ENCODE data around the gene INTS13.

Gene INTS13, protein sequence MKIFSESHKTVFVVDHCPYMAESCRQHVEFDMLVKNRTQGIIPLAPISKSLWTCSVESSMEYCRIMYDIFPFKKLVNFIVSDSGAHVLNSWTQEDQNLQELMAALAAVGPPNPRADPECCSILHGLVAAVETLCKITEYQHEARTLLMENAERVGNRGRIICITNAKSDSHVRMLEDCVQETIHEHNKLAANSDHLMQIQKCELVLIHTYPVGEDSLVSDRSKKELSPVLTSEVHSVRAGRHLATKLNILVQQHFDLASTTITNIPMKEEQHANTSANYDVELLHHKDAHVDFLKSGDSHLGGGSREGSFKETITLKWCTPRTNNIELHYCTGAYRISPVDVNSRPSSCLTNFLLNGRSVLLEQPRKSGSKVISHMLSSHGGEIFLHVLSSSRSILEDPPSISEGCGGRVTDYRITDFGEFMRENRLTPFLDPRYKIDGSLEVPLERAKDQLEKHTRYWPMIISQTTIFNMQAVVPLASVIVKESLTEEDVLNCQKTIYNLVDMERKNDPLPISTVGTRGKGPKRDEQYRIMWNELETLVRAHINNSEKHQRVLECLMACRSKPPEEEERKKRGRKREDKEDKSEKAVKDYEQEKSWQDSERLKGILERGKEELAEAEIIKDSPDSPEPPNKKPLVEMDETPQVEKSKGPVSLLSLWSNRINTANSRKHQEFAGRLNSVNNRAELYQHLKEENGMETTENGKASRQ
- 27.8 to 32.1 (median 30.7) reads per million in 3 donors for total RNA-seq

DNA sequence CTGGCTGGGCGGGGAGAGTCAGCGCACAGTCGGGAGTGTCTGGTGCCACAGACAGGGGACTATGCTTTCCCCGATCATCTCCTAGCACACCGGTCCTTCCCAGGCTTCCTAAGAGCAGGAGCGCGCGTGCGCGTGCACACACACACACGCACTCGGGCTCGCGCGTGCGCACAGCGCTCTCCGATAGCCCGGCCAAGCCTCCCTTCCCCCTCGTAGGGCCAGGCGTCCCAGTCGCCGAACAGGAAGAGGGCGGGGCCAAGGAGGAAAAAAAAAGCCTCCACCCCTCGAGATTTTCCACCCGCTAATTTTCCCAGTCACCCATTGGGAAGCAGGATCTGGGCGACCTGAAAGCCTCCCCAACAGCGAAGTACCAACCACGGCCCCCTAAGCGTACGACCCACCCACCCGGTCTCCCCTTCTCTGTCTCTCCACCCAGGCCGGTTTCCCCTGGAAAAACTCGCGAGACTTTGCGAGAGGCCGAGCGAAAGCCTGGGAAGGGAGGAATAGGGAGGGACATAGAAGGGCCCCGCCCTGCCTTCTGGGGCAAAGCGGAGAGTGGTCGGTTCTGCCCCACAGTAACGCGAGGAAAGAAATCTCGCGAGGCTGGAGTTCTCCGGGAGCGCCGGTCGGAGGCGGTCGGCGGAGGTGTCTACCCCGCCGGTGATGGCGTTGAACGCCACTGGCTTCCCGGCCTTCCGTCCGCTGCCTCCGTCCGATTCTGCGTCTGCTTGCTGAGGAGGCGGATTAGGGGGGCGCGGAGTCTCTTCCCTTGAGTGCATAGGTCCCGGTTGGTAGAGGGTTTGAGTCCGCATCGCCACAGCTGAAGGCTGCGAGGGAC lies at the start of gene INTS13, which contains the start of gene FGFR1OP2:
Gene INTS13 (minus strand): TSS at position 119 of the 838 bp plus-strand sequence. CDS start 1,178 bp downstream, outside the sequence.
Gene FGFR1OP2 (plus strand): TSS at position 608 of the 838 bp plus-strand sequence. CDS start 15,689 bp downstream, outside the sequence.
- Histone ChIP-seq H3K27me3 (replicated peaks; ENCODE audit: control insufficient read depth, insufficient read depth, low read length, poor library complexity, severe bottlenecking) (no peaks in the 10 kb centered on the region), H3K27ac (ENCODE audit: insufficient read depth, low read length, poor library complexity, severe bottlenecking) (peak within 1 kb of the TSS; percentile 94), H3K36me3 (ENCODE audit: control insufficient read depth, insufficient read depth, low read length) (no peaks in the 10 kb centered on the region), H3K4me3 (ENCODE audit: insufficient read depth, low read depth, low read length, poor library complexity, severe bottlenecking) (peak within 1 kb of the TSS; percentile 86), H3K9me3 (ENCODE audit: control insufficient read depth, low read length) (no peaks in the 10 kb centered on the region), H3K4me1 (ENCODE audit: control insufficient read depth, insufficient read depth, low read length, poor library complexity, severe bottlenecking) (peaks cover 27% of the 10 kb centered on the region)
- peak; percentile 92 to 97 (median 93) for DNase-seq

DNA sequence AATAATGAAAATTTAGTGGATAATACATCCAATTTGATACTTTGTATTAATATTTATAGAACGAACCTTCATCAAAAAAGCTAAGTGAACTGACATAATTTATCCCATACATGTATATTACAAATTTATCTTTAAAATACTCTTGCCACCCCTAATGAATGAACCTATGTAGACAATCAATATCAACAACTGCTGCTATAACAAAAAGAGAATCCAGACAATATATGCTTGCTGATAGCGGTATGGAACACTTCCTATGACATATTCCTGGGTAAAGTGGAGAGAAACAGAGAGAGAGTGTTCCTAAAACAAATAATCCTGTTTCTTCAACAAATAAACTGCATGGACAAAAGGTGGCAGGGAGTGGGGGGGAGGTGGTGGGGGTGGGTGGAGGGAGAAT lies 45.1 kb upstream of the INTS13 start:
- H3K27ac ChIP-seq (ENCODE audit: insufficient read depth, low read length, poor library complexity, severe bottlenecking) = no peak overlapping the region
- no peak overlapping the region for H3K4me3 ChIP-seq (ENCODE audit: insufficient read depth, low read depth, low read length, poor library complexity, severe bottlenecking)
- no peaks in the 10 kb centered on the region for H3K27me3 ChIP-seq (replicated peaks; ENCODE audit: control insufficient read depth, insufficient read depth, low read length, poor library complexity, severe bottlenecking)
- H3K9me3 ChIP-seq (ENCODE audit: control insufficient read depth, low read length) = no peaks in the 10 kb centered on the region
- DNase-seq = no peak
- H3K36me3 ChIP-seq (ENCODE audit: control insufficient read depth, insufficient read depth, low read length) = peaks cover 14% of the 10 kb centered on the region
- no peaks in the 10 kb centered on the region for H3K4me1 ChIP-seq (ENCODE audit: control insufficient read depth, insufficient read depth, low read length, poor library complexity, severe bottlenecking)

- peaks cover 6% of the 10 kb centered on the region for H3K36me3 ChIP-seq (ENCODE audit: control insufficient read depth, insufficient read depth, low read length)
- H3K27ac ChIP-seq (ENCODE audit: insufficient read depth, low read length, poor library complexity, severe bottlenecking) = no peak overlapping the region
- H3K27me3 ChIP-seq (replicated peaks; ENCODE audit: control insufficient read depth, insufficient read depth, low read length, poor library complexity, severe bottlenecking) = no peaks in the 10 kb centered on the region
- H3K4me3 ChIP-seq (ENCODE audit: insufficient read depth, low read depth, low read length, poor library complexity, severe bottlenecking) = no peak overlapping the region
- DNase-seq = no peak
- no peaks in the 10 kb centered on the region for H3K4me1 ChIP-seq (ENCODE audit: control insufficient read depth, insufficient read depth, low read length, poor library complexity, severe bottlenecking)
- no peaks in the 10 kb centered on the region for H3K9me3 ChIP-seq (ENCODE audit: control insufficient read depth, low read length)
Measured at GRCh38 chr12:26979733-26980132, 42.0 kb upstream of the INTS13 start.

GRCh38 chr12:26978801-26979200 lies 41.0 kb upstream of the INTS13 start:
- Histone ChIP-seq H3K27me3 (replicated peaks; ENCODE audit: control insufficient read depth, insufficient read depth, low read length, poor library complexity, severe bottlenecking) (no peaks in the 10 kb centered on the region), H3K27ac (ENCODE audit: insufficient read depth, low read length, poor library complexity, severe bottlenecking) (no peak overlapping the region), H3K4me1 (ENCODE audit: control insufficient read depth, insufficient read depth, low read length, poor library complexity, severe bottlenecking) (no peaks in the 10 kb centered on the region), H3K4me3 (ENCODE audit: insufficient read depth, low read depth, low read length, poor library complexity, severe bottlenecking) (no peak overlapping the region), H3K36me3 (ENCODE audit: control insufficient read depth, insufficient read depth, low read length) (peaks cover 8% of the 10 kb centered on the region), H3K9me3 (ENCODE audit: control insufficient read depth, low read length) (no peaks in the 10 kb centered on the region)
- DNase-seq = no peak

DNA sequence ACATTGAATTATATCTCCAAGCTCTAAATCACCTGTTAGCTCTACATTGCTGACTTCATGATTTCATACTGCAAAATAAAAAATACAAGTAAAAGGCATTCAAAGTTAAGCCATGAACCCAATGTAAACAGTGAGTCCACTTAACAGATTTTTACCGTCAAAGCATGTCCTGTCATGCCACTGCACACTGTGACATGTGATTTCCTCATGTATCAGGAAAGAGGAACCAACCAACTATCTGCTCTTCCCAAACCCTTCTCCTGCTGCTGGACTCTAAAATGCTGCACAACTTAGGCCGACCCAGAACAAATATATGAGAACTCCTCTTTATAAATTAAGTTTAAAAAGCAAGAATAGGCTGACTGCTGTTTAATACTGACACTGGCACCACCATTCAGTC lies 38.9 kb upstream of the INTS13 start:
- Histone ChIP-seq H3K27me3 (replicated peaks; ENCODE audit: control insufficient read depth, insufficient read depth, low read length, poor library complexity, severe bottlenecking) (no peaks in the 10 kb centered on the region), H3K4me1 (ENCODE audit: control insufficient read depth, insufficient read depth, low read length, poor library complexity, severe bottlenecking) (no peaks in the 10 kb centered on the region), H3K27ac (ENCODE audit: insufficient read depth, low read length, poor library complexity, severe bottlenecking) (no peak overlapping the region), H3K4me3 (ENCODE audit: insufficient read depth, low read depth, low read length, poor library complexity, severe bottlenecking) (no peak overlapping the region), H3K36me3 (ENCODE audit: control insufficient read depth, insufficient read depth, low read length) (peaks cover 13% of the 10 kb centered on the region), H3K9me3 (ENCODE audit: control insufficient read depth, low read length) (no peaks in the 10 kb centered on the region)
- DNase-seq = no peak

DNA sequence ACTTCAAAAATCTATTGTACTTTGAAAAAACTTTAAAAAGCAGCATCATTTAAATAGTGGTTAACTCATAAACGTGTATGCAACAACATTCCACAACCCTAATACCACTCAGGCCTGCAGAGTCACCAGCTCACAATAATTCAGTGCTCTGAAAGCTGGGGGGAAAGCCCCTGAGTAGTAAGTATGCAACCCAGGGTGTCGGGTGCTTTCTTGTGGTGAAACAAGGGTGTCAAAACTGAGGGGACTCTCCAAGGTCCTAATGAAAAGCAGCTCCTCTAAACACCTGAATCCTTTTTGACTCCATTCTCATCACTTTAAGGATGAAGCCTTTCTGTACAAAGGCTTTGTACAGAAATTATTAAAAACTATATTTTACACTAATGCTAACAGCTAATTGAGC lies 34.2 kb upstream of the INTS13 start:
- H3K4me3 ChIP-seq (ENCODE audit: insufficient read depth, low read depth, low read length, poor library complexity, severe bottlenecking) = no peak overlapping the region
- peaks cover 10% of the 10 kb centered on the region for H3K36me3 ChIP-seq (ENCODE audit: control insufficient read depth, insufficient read depth, low read length)
- no peaks in the 10 kb centered on the region for H3K4me1 ChIP-seq (ENCODE audit: control insufficient read depth, insufficient read depth, low read length, poor library complexity, severe bottlenecking)
- no peaks in the 10 kb centered on the region for H3K27me3 ChIP-seq (replicated peaks; ENCODE audit: control insufficient read depth, insufficient read depth, low read length, poor library complexity, severe bottlenecking)
- H3K27ac ChIP-seq (ENCODE audit: insufficient read depth, low read length, poor library complexity, severe bottlenecking) = peak overlapping the region; percentile 37
- peak; percentile 36 to 57 (median 45) for DNase-seq
- no peaks in the 10 kb centered on the region for H3K9me3 ChIP-seq (ENCODE audit: control insufficient read depth, low read length)

DNA sequence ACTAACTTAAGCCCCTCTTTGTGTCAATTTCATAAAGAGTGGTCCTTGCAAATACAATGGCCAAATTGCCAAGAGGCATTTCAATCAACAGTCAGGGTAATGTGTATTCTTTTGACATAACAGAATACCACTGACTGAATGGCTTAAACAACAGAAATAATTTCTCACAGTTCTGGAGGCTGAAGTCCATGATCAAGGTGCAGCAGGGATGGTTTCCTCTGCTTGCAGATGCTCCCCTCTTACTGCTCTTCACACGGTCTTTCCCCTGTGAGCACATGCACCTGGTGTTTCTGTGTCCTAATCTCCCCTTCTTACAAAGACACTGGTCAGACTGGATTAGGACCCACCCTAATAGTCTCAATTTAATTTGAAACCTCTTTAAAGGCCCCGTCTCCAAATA lies 32.4 kb upstream of the INTS13 start:
- H3K4me3 ChIP-seq (ENCODE audit: insufficient read depth, low read depth, low read length, poor library complexity, severe bottlenecking) = no peak overlapping the region
- H3K36me3 ChIP-seq (ENCODE audit: control insufficient read depth, insufficient read depth, low read length) = peaks cover 17% of the 10 kb centered on the region
- no peak for DNase-seq

GRCh38 chr12:26966842-26967241 lies 29.1 kb upstream of the INTS13 start:
- H3K27ac ChIP-seq (ENCODE audit: insufficient read depth, low read length, poor library complexity, severe bottlenecking) = no peak overlapping the region
- H3K4me3 ChIP-seq (ENCODE audit: insufficient read depth, low read depth, low read length, poor library complexity, severe bottlenecking) = no peak overlapping the region
- H3K4me1 ChIP-seq (ENCODE audit: control insufficient read depth, insufficient read depth, low read length, poor library complexity, severe bottlenecking) = no peaks in the 10 kb centered on the region
- peaks cover 36% of the 10 kb centered on the region for H3K36me3 ChIP-seq (ENCODE audit: control insufficient read depth, insufficient read depth, low read length)
- no peak for DNase-seq
- no peaks in the 10 kb centered on the region for H3K9me3 ChIP-seq (ENCODE audit: control insufficient read depth, low read length)
- no peaks in the 10 kb centered on the region for H3K27me3 ChIP-seq (replicated peaks; ENCODE audit: control insufficient read depth, insufficient read depth, low read length, poor library complexity, severe bottlenecking)

More for the DNA sequence above, 32.4 kb upstream of the INTS13 start:
- Histone ChIP-seq H3K9me3 (ENCODE audit: control insufficient read depth, low read length) (no peaks in the 10 kb centered on the region), H3K27ac (ENCODE audit: insufficient read depth, low read length, poor library complexity, severe bottlenecking) (no peak overlapping the region), H3K27me3 (replicated peaks; ENCODE audit: control insufficient read depth, insufficient read depth, low read length, poor library complexity, severe bottlenecking) (no peaks in the 10 kb centered on the region), H3K4me1 (ENCODE audit: control insufficient read depth, insufficient read depth, low read length, poor library complexity, severe bottlenecking) (no peaks in the 10 kb centered on the region)

- Histone ChIP-seq H3K36me3 (ENCODE audit: control insufficient read depth, insufficient read depth, low read length) (peaks cover 51% of the 10 kb centered on the region), H3K27me3 (replicated peaks; ENCODE audit: control insufficient read depth, insufficient read depth, low read length, poor library complexity, severe bottlenecking) (no peaks in the 10 kb centered on the region), H3K27ac (ENCODE audit: insufficient read depth, low read length, poor library complexity, severe bottlenecking) (no peak overlapping the region), H3K4me1 (ENCODE audit: control insufficient read depth, insufficient read depth, low read length, poor library complexity, severe bottlenecking) (no peaks in the 10 kb centered on the region), H3K9me3 (ENCODE audit: control insufficient read depth, low read length) (no peaks in the 10 kb centered on the region), H3K4me3 (ENCODE audit: insufficient read depth, low read depth, low read length, poor library complexity, severe bottlenecking) (no peak overlapping the region)
- no peak for DNase-seq
Measured at GRCh38 chr12:26963413-26963812, 25.6 kb upstream of the INTS13 start.

Measured in effector memory CD4-positive, alpha-beta T cell (primary cell).